ENCODE results near the gene SLC8A3. TPM values are rescaled to one million over a fixed set of nuclear protein-coding genes. Genes with fewer than 3 reads are reported as not detected.

Gene SLC8A3
- total RNA-seq, 1 experiment from 2014 or later = 0.13 TPM

DNA sequence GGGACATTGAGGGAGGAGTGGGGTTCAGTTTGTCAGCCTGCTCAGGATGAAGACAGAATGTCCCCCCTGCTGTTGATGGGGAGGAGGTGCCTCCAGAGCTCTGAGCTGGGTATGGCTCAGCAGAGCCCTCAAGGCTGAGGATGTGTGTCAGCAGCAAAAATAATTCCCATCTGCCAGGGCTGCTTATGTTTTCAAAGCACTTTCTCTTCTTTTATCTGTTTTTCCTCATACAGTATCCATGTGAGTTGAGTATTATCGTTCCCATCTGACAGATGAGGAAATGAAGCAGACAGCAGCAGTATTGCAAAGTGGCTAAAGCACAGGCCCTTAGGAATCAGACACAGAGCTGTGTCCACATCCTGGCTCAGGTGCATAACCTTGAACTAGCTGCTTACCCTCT, 94.1 kb downstream of the SLC8A3 start:
- Histone ChIP-seq H2BK15ac (ENCODE audit: low read depth, low read length) (no peak overlapping the region), H3K79me2 (ENCODE audit: insufficient read depth, low read length) (no peaks in the 10 kb centered on the region), H4K5ac (ENCODE audit: insufficient read length, low read depth, low read length) (no peak overlapping the region), H3K9ac (ENCODE audit: extremely low read depth, insufficient read length, low read length) (no peak overlapping the region), H3K14ac (ENCODE audit: insufficient read depth, low read length) (no peak overlapping the region), H3K4me2 (ENCODE audit: insufficient read depth, insufficient read length, low read length) (no peak overlapping the region), H3K56ac (ENCODE audit: insufficient read length, low read depth, low read length) (no peak overlapping the region), H2BK20ac (ENCODE audit: low read depth, low read length, poor library complexity, severe bottlenecking) (no peak overlapping the region), H3K27ac (ENCODE audit: insufficient read length, low read depth, low read length) (no peak overlapping the region), H3K79me1 (ENCODE audit: insufficient read depth, low read depth, low read length, poor library complexity, severe bottlenecking) (no peaks in the 10 kb centered on the region), H4K8ac (replicated peaks; ENCODE audit: insufficient read length, low read depth, low read length) (no peak overlapping the region), H4K20me1 (ENCODE audit: control insufficient read depth, insufficient read depth, insufficient read length) (no peaks in the 10 kb centered on the region), H3K4me1 (ENCODE audit: insufficient read depth, low read length) (no peaks in the 10 kb centered on the region; the same call in 1 of the 2 replicates), H3K27me3 (ENCODE audit: insufficient read depth, low read length) (no peaks in the 10 kb centered on the region), H4K91ac (ENCODE audit: insufficient read length, low read depth, low read length) (no peak overlapping the region), H3K4ac (ENCODE audit: low read depth, low read length) (no peak overlapping the region), H3K23me2 (ENCODE audit: insufficient read length, low read depth, low read length, poor library complexity, severe bottlenecking) (no peaks in the 10 kb centered on the region), H2AFZ (ENCODE audit: low read length) (no peak overlapping the region), H2BK120ac (ENCODE audit: low read depth, low read length, poor library complexity, severe bottlenecking) (no peak overlapping the region), H3K23ac (ENCODE audit: insufficient read length, low read depth, low read length) (no peak overlapping the region), H2AK5ac (ENCODE audit: insufficient read length, low read length) (no peak overlapping the region), H3K9me3 (ENCODE audit: control insufficient read depth, low read depth, low read length) (no peaks in the 10 kb centered on the region), H3T11ph (ENCODE audit: low read length) (no peak overlapping the region), H2BK12ac (ENCODE audit: insufficient read length, low read depth, low read length) (no peak overlapping the region), H3K18ac (ENCODE audit: insufficient read length, low read depth, low read length) (no peak overlapping the region), H2BK5ac (ENCODE audit: insufficient read length, low read length) (no peak overlapping the region)
- no CpG with 5 or more reads among the region's 1 CpG for WGBS (ENCODE audit: extremely low coverage, insufficient read length, low lambda C conversion rate)
- TF ChIP-seq, protein P1, sequence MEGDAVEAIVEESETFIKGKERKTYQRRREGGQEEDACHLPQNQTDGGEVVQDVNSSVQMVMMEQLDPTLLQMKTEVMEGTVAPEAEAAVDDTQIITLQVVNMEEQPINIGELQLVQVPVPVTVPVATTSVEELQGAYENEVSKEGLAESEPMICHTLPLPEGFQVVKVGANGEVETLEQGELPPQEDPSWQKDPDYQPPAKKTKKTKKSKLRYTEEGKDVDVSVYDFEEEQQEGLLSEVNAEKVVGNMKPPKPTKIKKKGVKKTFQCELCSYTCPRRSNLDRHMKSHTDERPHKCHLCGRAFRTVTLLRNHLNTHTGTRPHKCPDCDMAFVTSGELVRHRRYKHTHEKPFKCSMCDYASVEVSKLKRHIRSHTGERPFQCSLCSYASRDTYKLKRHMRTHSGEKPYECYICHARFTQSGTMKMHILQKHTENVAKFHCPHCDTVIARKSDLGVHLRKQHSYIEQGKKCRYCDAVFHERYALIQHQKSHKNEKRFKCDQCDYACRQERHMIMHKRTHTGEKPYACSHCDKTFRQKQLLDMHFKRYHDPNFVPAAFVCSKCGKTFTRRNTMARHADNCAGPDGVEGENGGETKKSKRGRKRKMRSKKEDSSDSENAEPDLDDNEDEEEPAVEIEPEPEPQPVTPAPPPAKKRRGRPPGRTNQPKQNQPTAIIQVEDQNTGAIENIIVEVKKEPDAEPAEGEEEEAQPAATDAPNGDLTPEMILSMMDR (conservative IDR thresholded peaks at IDR 0.05) = no peak
- DNase-seq = no peak
- Mint-ChIP-seq H3K27ac (no peak overlapping the region), H3K36me3 (ENCODE audit: insufficient read depth in 1 of 3, low read depth in 3 of 3) (no peaks in the 10 kb centered on the region), H3K4me3 (no peak overlapping the region), H3K27me3 (ENCODE audit: low read depth) (no peaks in the 10 kb centered on the region; the same call in 1 of the 2 replicates), H3K9me3 (peaks cover 0 to 3% of the 10 kb centered on the region in 2 experiments; a peak in 1 of 5 replicates), H3K4me1 (peaks cover 16 to 22% of the 10 kb centered on the region in 2 experiments)

Data from H9 (cell line).